ENCODE data around the gene MYOC. TPM values are rescaled to one million over a fixed set of nuclear protein-coding genes. Genes with fewer than 3 reads are reported as not detected.

MYOC gene
- total RNA-seq, 1 experiment from 2014 or later = not detected

DNA sequence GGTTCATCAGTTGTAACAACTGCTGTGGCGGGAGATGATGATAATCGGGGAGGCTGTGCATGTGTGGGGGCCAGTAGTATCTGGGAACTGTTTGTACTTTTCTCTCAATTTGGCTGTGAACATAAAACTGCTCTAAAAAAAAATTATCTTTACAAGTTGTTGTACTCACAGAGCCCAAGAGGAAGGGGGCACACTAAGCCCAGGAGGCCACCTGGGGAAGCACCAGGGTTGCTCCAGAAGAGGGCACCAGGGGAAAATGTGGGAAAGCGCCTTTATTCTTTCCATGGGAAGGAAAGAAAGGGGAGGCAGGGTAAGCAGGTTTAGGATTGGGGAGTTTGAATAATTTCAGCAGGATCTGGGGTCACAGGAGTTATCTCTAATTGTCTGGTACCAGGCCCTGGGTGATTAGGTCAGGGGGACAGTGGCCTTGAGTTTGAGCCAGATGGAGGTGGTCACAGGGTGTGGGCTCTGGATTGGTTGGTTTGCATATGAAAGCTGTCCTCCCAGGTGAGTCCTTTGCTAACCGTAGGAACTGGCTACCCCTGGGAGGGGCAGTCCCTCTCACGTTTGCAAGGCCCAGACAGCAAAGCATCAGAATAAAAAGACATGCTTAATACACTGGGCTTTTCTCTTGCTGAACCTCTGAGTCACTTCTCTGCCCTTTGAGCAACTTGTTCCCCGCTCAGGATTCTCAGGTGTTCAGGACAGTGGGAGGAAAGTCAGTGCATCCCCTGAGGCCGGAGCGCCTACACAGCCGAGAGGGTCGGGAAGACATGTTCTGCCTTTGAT, 11.2 kb downstream of the MYOC start:
- no peak for TF ChIP-seq SIN3A (IDR thresholded peaks at IDR 0.05; ENCODE audit: borderline replicate concordance, insufficient read depth, low read depth, low read length)
- TF ChIP-seq TCF7L2 (IDR thresholded peaks at IDR 0.05; ENCODE audit: low read depth, low read length) = no peak
- TF ChIP-seq POLR2AphosphoS5 (IDR thresholded peaks at IDR 0.05; ENCODE audit: low read depth, low read length) = no peak
- TF ChIP-seq, protein P1, sequence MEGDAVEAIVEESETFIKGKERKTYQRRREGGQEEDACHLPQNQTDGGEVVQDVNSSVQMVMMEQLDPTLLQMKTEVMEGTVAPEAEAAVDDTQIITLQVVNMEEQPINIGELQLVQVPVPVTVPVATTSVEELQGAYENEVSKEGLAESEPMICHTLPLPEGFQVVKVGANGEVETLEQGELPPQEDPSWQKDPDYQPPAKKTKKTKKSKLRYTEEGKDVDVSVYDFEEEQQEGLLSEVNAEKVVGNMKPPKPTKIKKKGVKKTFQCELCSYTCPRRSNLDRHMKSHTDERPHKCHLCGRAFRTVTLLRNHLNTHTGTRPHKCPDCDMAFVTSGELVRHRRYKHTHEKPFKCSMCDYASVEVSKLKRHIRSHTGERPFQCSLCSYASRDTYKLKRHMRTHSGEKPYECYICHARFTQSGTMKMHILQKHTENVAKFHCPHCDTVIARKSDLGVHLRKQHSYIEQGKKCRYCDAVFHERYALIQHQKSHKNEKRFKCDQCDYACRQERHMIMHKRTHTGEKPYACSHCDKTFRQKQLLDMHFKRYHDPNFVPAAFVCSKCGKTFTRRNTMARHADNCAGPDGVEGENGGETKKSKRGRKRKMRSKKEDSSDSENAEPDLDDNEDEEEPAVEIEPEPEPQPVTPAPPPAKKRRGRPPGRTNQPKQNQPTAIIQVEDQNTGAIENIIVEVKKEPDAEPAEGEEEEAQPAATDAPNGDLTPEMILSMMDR (IDR thresholded peaks at IDR 0.05) = no peak
- TF ChIP-seq, protein P2, sequence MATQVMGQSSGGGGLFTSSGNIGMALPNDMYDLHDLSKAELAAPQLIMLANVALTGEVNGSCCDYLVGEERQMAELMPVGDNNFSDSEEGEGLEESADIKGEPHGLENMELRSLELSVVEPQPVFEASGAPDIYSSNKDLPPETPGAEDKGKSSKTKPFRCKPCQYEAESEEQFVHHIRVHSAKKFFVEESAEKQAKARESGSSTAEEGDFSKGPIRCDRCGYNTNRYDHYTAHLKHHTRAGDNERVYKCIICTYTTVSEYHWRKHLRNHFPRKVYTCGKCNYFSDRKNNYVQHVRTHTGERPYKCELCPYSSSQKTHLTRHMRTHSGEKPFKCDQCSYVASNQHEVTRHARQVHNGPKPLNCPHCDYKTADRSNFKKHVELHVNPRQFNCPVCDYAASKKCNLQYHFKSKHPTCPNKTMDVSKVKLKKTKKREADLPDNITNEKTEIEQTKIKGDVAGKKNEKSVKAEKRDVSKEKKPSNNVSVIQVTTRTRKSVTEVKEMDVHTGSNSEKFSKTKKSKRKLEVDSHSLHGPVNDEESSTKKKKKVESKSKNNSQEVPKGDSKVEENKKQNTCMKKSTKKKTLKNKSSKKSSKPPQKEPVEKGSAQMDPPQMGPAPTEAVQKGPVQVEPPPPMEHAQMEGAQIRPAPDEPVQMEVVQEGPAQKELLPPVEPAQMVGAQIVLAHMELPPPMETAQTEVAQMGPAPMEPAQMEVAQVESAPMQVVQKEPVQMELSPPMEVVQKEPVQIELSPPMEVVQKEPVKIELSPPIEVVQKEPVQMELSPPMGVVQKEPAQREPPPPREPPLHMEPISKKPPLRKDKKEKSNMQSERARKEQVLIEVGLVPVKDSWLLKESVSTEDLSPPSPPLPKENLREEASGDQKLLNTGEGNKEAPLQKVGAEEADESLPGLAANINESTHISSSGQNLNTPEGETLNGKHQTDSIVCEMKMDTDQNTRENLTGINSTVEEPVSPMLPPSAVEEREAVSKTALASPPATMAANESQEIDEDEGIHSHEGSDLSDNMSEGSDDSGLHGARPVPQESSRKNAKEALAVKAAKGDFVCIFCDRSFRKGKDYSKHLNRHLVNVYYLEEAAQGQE (IDR thresholded peaks at IDR 0.05; ENCODE audit: insufficient read depth in 1 of 2, low read depth in 2 of 2, low read length in 1 of 2) = no peak
- Histone ChIP-seq H3K27ac (ENCODE audit: low read length) (no peak overlapping the region), H3K36me3 (ENCODE audit: control insufficient read depth, insufficient read depth, low read length) (no peaks in the 10 kb centered on the region), H3K9me3 (ENCODE audit: control insufficient read depth, insufficient read depth, low read depth, low read length) (no peaks in the 10 kb centered on the region), H3K27me3 (ENCODE audit: control insufficient read depth, insufficient read depth, low read length) (no peaks in the 10 kb centered on the region), H3K4me3 (ENCODE audit: low read depth in 2 of 2, low read length in 2 of 2) (no peak overlapping the region), H3K4me1 (ENCODE audit: control insufficient read depth, insufficient read depth, low read length) (0 out of 2 replicates have a peak, but pooled peaks cover 2% of the 10 kb centered on the region)
- ATAC-seq (no peak), DNase-seq (ENCODE audit: low read depth, low spot score) (no peak)
- in situ Hi-C loops (cut with HindIII; ENCODE audit: low pct_unique_long_range_greater_than_20kb, low sequenced_read_pairs) = no loop called here
- intact Hi-C loops (cut with micrococcal nuclease; ENCODE audit: unreplicated experiment) = loop anchor here (10.0 kb wide), 1 partner anchor 134 kb away; no protein-coding TSS in a partner anchor
- BruUV-seq (replicated peaks) = no TSS peak
- CTCF ChIA-PET = interaction anchor here (0.6 kb wide), 1 partner anchor 9 kb away, joined by 3 read pairs; no protein-coding TSS in a partner anchor
- POLR2A ChIA-PET = no interaction called here

DNA sequence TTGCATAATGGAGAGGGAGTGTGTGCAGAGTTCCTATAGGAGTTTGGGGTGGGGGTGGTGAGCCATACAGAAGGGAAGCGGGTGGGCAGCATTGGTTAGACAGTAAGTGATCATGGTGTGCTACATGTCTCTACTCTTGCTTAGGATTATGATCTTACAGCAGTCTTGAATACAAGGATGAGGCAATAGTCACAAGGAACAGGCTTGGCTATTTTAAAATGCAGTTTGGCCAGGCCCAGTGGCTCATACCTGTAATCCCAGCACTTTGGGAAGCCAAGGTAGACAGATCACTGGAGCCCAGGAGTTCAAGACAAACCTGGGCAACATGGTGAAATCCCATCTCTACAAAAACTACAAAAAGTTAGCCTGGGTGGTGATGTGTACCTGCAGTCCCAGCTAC, 12.3 kb downstream of the MYOC start:
- ChIA-PET CTCF (interaction anchor here (0.6 kb wide), 3 partner anchors 10 to 43 kb away, joined by 3 to 6 read pairs (median 3); no protein-coding TSS in a partner anchor), POLR2A (interaction anchor here (0.7 kb wide), 1 partner anchor 28 kb away, joined by 3 read pairs; no protein-coding TSS in a partner anchor)
- intact Hi-C loops (cut with micrococcal nuclease; ENCODE audit: unreplicated experiment) = loop anchor here (10.0 kb wide), 1 partner anchor 135 kb away; no protein-coding TSS in a partner anchor
- DNase-seq (ENCODE audit: low read depth, low spot score) (no peak), ATAC-seq (no peak)
- Histone ChIP-seq H3K4me3 (ENCODE audit: low read depth in 2 of 2, low read length in 2 of 2) (no peak overlapping the region), H3K27me3 (ENCODE audit: control insufficient read depth, insufficient read depth, low read length) (no peaks in the 10 kb centered on the region), H3K4me1 (ENCODE audit: control insufficient read depth, insufficient read depth, low read length) (0 out of 2 replicates have a peak, but pooled peaks cover 2% of the 10 kb centered on the region), H3K36me3 (ENCODE audit: control insufficient read depth, insufficient read depth, low read length) (no peaks in the 10 kb centered on the region), H3K9me3 (ENCODE audit: control insufficient read depth, insufficient read depth, low read depth, low read length) (no peaks in the 10 kb centered on the region), H3K27ac (ENCODE audit: low read length) (no peak overlapping the region)
- in situ Hi-C loops (cut with HindIII; ENCODE audit: low pct_unique_long_range_greater_than_20kb, low sequenced_read_pairs) = no loop called here
- no peak for TF ChIP-seq SIN3A (IDR thresholded peaks at IDR 0.05; ENCODE audit: borderline replicate concordance, insufficient read depth, low read depth, low read length)
- TF ChIP-seq, protein P2 (IDR thresholded peaks at IDR 0.05; ENCODE audit: insufficient read depth in 1 of 2, low read depth in 2 of 2, low read length in 1 of 2) = no peak
- TF ChIP-seq POLR2AphosphoS5 (IDR thresholded peaks at IDR 0.05; ENCODE audit: low read depth, low read length) = no peak
- no peak for TF ChIP-seq TCF7L2 (IDR thresholded peaks at IDR 0.05; ENCODE audit: low read depth, low read length)
- TF ChIP-seq, protein P1 (IDR thresholded peaks at IDR 0.05) = no peak
- BruUV-seq (replicated peaks) = no TSS peak
